Measurements from ENCODE around the gene PSMB2. TPM values are rescaled to one million over a fixed set of nuclear protein-coding genes. Genes with fewer than 3 reads are reported as not detected.

The PSMB2 gene
- total and polyA plus RNA-seq, 10 of the 15 experiments (the other 5 are each of a cell fraction or from before 2014, with no cell fraction given) = 71.7 to 299 (median 145) TPM

DNA sequence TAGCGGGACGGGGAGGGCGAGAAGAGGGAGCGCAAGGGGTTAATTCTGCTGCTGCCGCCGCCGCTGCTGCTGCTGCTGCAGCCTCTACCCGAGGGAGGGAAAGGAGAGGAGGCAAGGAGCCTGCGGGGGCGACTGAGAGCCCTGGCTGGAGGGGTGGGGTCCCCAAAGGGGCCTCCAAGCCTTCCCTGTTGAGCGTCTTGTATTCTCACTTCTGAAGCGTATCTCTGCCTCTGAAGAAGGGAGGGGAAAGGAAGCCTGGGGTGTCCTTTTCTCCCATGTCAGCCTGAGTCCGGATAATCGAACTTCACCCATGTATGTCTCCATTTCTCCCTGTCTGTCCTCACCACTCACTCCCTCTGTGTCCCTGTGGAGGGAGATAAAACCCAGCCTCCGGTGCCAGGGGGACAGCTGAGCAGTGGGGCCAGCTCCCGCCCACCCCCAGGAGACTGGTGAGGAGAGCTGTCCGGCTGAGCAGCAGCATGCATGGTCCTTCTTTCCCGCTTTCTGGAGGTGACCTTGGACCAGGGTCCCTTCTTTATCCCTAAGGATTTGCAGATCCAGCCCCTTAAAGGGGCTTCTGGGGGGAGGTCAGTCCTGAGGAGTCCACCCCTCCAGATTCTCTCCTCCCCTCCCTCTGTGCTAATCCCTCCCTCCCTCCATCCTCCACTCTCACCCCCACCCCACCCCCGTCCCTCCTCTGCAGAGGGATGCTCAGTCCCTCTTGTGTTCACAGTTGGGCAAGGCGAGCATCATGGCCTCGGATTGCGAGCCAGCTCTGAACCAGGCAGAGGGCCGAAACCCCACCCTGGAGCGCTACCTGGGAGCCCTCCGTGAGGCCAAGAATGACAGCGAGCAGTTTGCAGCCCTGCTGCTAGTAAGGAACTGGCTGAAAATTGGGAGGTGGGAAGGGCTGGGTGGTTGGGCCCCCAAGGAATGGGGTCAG lies 82.7 kb downstream of the PSMB2 start:
- in situ Hi-C loops (cut with MboI) (no loop called here), intact Hi-C loops (cut with micrococcal nuclease; ENCODE audit: unreplicated experiment) (no loop called here)
- no peak for FAIRE-seq
- H3K9me3 ChIP-seq (replicated peaks; ENCODE audit: control insufficient read depth, insufficient read depth, low read length) = no peaks in the 10 kb centered on the region
- ATAC-seq = no peak
- peak overlapping the region; percentile 67 for H3K4me3 ChIP-seq
- H2AFZ ChIP-seq (ENCODE audit: control insufficient read depth, low read depth, low read length) = peak overlapping the region; percentile 46; the same call in 1 of the 2 replicates
- H3K4me2 ChIP-seq (ENCODE audit: control insufficient read depth, insufficient read depth) = peak overlapping the region; percentile 92
- CTCF ChIA-PET = interaction anchor here (0.7 to 4.9 kb wide), 5 partner anchors 10 to 169 kb away, joined by 3 to 69 read pairs (median 10); no protein-coding TSS in a partner anchor
- SMC1A ChIA-PET (ENCODE audit: uncharacterized antibody, unreplicated experiment) = interaction anchor here (1.1 to 1.8 kb wide), 4 partner anchors 9 to 108 kb away, joined by 3 to 5 read pairs (median 5); no protein-coding TSS in a partner anchor
- no TSS peak for BruUV-seq (replicated peaks)
- peak overlapping the region; percentile 93 for H3K9ac ChIP-seq (ENCODE audit: control insufficient read depth, insufficient read depth, low read length)
- POLR2A ChIA-PET = interaction anchor here (0.5 to 1.7 kb wide), 6 partner anchors 21 to 211 kb away, joined by 4 to 10 read pairs (median 5); partner anchors contain the start of gene CLSPN
- RAD21 ChIA-PET (ENCODE audit: unreplicated experiment) = interaction anchor here (1.5 to 4.9 kb wide), 3 partner anchors 22 to 106 kb away, joined by 3 to 46 read pairs (median 35); no protein-coding TSS in a partner anchor
- H3K27me3 ChIP-seq (replicated peaks in 1 of 2; ENCODE audit: control insufficient read depth in 2 of 2, insufficient read depth in 2 of 2, low read length in 1 of 2) = no peaks in the 10 kb centered on the region
- DNase-seq (ENCODE audit: low read depth, low spot score) = no peak
- 50% methylated on average over 21 of the region's 26 CpGs for WGBS (ENCODE audit: insufficient coverage, insufficient replicate concordance, low lambda C conversion rate, missing lambda C conversion rate)
- no peaks in the 10 kb centered on the region for H4K20me1 ChIP-seq (ENCODE audit: control insufficient read depth, insufficient read depth)
- peaks cover 10% of the 10 kb centered on the region for H3K4me1 ChIP-seq (ENCODE audit: control insufficient read depth, insufficient read depth, low read length)
- peaks cover 0 to 6% of the 10 kb centered on the region in 2 experiments; a peak in 2 of 4 replicates for H3K36me3 ChIP-seq (ENCODE audit: control insufficient read depth in 2 of 2, insufficient read depth in 2 of 2, low read length in 1 of 2)
- peak overlapping the region; percentile 97; the same call in 1 of the 2 replicates for H3K27ac ChIP-seq (ENCODE audit: control insufficient read depth, insufficient read depth)
- H3K79me2 ChIP-seq (ENCODE audit: control insufficient read depth, insufficient read depth, low read length) = peaks cover 44% of the 10 kb centered on the region
- TF ChIP-seq, protein P1, sequence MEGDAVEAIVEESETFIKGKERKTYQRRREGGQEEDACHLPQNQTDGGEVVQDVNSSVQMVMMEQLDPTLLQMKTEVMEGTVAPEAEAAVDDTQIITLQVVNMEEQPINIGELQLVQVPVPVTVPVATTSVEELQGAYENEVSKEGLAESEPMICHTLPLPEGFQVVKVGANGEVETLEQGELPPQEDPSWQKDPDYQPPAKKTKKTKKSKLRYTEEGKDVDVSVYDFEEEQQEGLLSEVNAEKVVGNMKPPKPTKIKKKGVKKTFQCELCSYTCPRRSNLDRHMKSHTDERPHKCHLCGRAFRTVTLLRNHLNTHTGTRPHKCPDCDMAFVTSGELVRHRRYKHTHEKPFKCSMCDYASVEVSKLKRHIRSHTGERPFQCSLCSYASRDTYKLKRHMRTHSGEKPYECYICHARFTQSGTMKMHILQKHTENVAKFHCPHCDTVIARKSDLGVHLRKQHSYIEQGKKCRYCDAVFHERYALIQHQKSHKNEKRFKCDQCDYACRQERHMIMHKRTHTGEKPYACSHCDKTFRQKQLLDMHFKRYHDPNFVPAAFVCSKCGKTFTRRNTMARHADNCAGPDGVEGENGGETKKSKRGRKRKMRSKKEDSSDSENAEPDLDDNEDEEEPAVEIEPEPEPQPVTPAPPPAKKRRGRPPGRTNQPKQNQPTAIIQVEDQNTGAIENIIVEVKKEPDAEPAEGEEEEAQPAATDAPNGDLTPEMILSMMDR (IDR thresholded peaks at IDR 0.05 in 2 of 3, conservative IDR thresholded peaks at IDR 0.05 in 1 of 3; ENCODE audit: control insufficient read depth in 2 of 3, extremely low read depth in 1 of 3, insufficient read depth in 1 of 3, low read depth in 3 of 3, low read length in 3 of 3) = 0 out of 6 replicates have a peak, but pooled peaks of 1 of the 3 experiments have one; percentile 2
- TF ChIP-seq RAD21 (IDR thresholded peaks at IDR 0.05; ENCODE audit: insufficient read depth, low read depth, low read length) = 0 out of 2 replicates have a peak, but pooled peaks have one; percentile 20
- TF ChIP-seq EGR1 (IDR thresholded peaks at IDR 0.05; ENCODE audit: borderline replicate concordance in 1 of 2, low read depth in 2 of 2, low read length in 2 of 2) = peak in 1 of 2 experiments; percentile 64; a peak in 2 of 3 replicates
- no peak for TF ChIP-seq RUNX3 (IDR thresholded peaks at IDR 0.05; ENCODE audit: low read length)
- TF ChIP-seq, protein P2, sequence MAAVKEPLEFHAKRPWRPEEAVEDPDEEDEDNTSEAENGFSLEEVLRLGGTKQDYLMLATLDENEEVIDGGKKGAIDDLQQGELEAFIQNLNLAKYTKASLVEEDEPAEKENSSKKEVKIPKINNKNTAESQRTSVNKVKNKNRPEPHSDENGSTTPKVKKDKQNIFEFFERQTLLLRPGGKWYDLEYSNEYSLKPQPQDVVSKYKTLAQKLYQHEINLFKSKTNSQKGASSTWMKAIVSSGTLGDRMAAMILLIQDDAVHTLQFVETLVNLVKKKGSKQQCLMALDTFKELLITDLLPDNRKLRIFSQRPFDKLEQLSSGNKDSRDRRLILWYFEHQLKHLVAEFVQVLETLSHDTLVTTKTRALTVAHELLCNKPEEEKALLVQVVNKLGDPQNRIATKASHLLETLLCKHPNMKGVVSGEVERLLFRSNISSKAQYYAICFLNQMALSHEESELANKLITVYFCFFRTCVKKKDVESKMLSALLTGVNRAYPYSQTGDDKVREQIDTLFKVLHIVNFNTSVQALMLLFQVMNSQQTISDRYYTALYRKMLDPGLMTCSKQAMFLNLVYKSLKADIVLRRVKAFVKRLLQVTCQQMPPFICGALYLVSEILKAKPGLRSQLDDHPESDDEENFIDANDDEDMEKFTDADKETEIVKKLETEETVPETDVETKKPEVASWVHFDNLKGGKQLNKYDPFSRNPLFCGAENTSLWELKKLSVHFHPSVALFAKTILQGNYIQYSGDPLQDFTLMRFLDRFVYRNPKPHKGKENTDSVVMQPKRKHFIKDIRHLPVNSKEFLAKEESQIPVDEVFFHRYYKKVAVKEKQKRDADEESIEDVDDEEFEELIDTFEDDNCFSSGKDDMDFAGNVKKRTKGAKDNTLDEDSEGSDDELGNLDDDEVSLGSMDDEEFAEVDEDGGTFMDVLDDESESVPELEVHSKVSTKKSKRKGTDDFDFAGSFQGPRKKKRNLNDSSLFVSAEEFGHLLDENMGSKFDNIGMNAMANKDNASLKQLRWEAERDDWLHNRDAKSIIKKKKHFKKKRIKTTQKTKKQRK (IDR thresholded peaks at IDR 0.05; ENCODE audit: low read depth, low read length) = no peak
- no peak for TF ChIP-seq STAT1 (conservative IDR thresholded peaks at IDR 0.05)
- TF ChIP-seq ZNF217 (IDR thresholded peaks at IDR 0.05) = no peak
- TF ChIP-seq MEF2A (IDR thresholded peaks at IDR 0.05; ENCODE audit: insufficient read depth, low read depth, low read length) = no peak
- TF ChIP-seq CBX3 (IDR thresholded peaks at IDR 0.05; ENCODE audit: borderline replicate concordance, low read depth) = no peak
- TF ChIP-seq, protein P3, sequence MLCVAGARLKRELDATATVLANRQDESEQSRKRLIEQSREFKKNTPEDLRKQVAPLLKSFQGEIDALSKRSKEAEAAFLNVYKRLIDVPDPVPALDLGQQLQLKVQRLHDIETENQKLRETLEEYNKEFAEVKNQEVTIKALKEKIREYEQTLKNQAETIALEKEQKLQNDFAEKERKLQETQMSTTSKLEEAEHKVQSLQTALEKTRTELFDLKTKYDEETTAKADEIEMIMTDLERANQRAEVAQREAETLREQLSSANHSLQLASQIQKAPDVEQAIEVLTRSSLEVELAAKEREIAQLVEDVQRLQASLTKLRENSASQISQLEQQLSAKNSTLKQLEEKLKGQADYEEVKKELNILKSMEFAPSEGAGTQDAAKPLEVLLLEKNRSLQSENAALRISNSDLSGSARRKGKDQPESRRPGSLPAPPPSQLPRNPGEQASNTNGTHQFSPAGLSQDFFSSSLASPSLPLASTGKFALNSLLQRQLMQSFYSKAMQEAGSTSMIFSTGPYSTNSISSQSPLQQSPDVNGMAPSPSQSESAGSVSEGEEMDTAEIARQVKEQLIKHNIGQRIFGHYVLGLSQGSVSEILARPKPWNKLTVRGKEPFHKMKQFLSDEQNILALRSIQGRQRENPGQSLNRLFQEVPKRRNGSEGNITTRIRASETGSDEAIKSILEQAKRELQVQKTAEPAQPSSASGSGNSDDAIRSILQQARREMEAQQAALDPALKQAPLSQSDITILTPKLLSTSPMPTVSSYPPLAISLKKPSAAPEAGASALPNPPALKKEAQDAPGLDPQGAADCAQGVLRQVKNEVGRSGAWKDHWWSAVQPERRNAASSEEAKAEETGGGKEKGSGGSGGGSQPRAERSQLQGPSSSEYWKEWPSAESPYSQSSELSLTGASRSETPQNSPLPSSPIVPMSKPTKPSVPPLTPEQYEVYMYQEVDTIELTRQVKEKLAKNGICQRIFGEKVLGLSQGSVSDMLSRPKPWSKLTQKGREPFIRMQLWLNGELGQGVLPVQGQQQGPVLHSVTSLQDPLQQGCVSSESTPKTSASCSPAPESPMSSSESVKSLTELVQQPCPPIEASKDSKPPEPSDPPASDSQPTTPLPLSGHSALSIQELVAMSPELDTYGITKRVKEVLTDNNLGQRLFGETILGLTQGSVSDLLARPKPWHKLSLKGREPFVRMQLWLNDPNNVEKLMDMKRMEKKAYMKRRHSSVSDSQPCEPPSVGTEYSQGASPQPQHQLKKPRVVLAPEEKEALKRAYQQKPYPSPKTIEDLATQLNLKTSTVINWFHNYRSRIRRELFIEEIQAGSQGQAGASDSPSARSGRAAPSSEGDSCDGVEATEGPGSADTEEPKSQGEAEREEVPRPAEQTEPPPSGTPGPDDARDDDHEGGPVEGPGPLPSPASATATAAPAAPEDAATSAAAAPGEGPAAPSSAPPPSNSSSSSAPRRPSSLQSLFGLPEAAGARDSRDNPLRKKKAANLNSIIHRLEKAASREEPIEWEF (IDR thresholded peaks at IDR 0.05; ENCODE audit: insufficient replicate concordance, low read depth, low read length) = no peak
